GM12892 (cell line): Measurements from ENCODE around the gene ATRNL1.

Source experiments
- POLR2A ChIP-seq: IDR thresholded peaks from 2 replicates; pipeline ENCODE4 v1.6.1; 2011; ENCODE audit warnings: low read depth, low read length, control low read depth
- POLR2AphosphoS5 ChIP-seq: IDR thresholded peaks from 2 replicates; pipeline ENCODE4 v1.6.1; 2011; ENCODE audit warnings: low read depth, low read length, control low read depth
- TAF1 ChIP-seq: IDR thresholded peaks from 2 replicates; pipeline ENCODE4 v1.6.1; 2011; ENCODE audit warnings: low read depth, mild to moderate bottlenecking, control low read depth, low read length, borderline replicate concordance

GRCh38 chr10:115049960-115050359 is 43.2 kb upstream of the ATRNL1 start:
- TF ChIP-seq POLR2A (no peak), POLR2AphosphoS5 (no peak), TAF1 (no peak)
